Fibroblast of the aortic adventitia (primary cell): ENCODE results near the gene ATP4A. TPM values are rescaled to one million over a fixed set of nuclear protein-coding genes. Genes with fewer than 3 reads are reported as not detected.
A peak's percentile ranks its signal among the peaks of the same experiment; 100 is the strongest.

Experiments
- DNase-seq: peaks from one replicate; pipeline ENCODE4 v3.0.0-alpha.2; 2010; ENCODE audit warnings: low read depth
- H3K4me3 ChIP-seq: 2 replicates; pipeline ENCODE4 v1.5.1; 2011; ENCODE audit warnings: low read depth, mild to moderate bottlenecking, control low read depth, low read length, moderate library complexity
- total RNA-seq: library from RNA; depleted of rRNA; stranded (reverse); fragments of >200 nt; gene quantifications from 2 replicates; pipeline ENCODE4 v1.2.3, GENCODE V29; 2012; ENCODE audit warnings: low replicate concordance
- TF ChIP-seq, protein P1 (sequence below): IDR thresholded peaks from 2 replicates; pipeline ENCODE4 v1.5.1; 2011; ENCODE audit warnings: mild to moderate bottlenecking, low read length, control low read depth, inconsistent platforms; ENCODE audit not compliant: insufficient read depth

ATP4A gene
- total RNA-seq, 1 donor = not detected

DNA sequence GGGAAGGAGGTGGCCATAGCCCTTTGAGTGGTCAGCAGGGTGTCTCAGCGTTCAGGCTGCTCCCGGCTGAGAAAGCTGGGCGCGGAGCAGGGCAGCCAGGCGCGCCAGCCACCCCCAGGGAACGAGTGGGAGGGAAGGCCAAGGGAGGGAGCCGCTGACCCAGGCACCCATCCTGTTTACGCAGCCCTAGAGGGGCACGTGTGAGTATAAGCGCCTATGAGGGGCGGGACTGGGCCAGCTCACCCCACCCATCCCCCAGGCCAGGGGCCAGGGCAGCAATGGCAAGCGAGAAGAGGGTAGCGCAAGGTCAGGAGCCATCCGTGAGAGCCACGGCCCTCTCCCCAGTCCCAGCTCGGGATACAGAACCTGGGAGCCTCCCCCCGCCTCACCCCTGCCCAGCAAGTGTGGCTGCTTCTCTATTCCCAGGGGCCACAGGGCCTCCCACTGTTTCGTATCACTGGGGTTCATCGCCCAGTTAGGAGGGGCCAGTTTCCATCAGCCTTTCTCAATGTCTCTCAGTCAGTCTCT lies 49.1 kb downstream of the ATP4A start:
- H3K4me3 ChIP-seq = no peak overlapping the region
- TF ChIP-seq, protein P1, sequence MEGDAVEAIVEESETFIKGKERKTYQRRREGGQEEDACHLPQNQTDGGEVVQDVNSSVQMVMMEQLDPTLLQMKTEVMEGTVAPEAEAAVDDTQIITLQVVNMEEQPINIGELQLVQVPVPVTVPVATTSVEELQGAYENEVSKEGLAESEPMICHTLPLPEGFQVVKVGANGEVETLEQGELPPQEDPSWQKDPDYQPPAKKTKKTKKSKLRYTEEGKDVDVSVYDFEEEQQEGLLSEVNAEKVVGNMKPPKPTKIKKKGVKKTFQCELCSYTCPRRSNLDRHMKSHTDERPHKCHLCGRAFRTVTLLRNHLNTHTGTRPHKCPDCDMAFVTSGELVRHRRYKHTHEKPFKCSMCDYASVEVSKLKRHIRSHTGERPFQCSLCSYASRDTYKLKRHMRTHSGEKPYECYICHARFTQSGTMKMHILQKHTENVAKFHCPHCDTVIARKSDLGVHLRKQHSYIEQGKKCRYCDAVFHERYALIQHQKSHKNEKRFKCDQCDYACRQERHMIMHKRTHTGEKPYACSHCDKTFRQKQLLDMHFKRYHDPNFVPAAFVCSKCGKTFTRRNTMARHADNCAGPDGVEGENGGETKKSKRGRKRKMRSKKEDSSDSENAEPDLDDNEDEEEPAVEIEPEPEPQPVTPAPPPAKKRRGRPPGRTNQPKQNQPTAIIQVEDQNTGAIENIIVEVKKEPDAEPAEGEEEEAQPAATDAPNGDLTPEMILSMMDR = no peak
- DNase-seq = peak; percentile 49

DNA sequence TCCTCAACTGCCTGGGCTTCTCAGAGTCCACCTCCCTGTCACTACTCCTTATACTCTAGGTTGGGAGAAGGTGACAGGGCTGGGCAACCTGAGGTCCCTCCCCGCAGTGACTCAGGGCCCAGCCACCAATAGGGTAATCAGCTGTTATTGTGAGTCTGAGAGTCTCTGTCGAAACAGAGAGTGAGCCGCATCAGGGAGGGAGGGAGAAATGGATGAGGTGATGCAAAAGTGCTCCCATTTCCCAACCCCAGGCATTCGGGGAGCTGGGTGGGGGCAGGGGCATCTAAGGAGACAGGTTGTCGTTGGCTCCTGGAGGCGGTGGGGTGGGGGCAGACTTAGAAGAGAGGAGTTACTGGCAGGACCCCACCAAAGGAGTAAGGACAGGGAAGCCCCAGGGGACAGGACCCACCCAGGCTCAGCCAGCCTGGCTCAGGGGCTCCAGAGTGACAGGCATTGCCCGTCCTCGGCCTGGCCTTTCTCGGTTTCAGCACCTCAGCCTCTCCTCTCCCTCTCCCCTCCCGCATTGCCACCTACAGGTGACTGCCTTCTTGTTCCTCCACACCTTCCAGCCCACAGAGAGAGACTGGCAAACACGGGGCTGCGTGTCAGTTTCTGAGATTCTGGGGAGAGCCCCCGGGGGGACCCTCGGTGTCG lies 49.7 kb downstream of the ATP4A start, which contains the start of gene DMKN:
TSS of gene DMKN (minus strand) at position 22 of the 654 bp plus-strand sequence. CDS start 174 bp downstream, outside the sequence.
- DNase-seq = peak; percentile 59
- H3K4me3 ChIP-seq = no peak within 1 kb of the TSS
- TF ChIP-seq, protein P1 = no peak

DNA sequence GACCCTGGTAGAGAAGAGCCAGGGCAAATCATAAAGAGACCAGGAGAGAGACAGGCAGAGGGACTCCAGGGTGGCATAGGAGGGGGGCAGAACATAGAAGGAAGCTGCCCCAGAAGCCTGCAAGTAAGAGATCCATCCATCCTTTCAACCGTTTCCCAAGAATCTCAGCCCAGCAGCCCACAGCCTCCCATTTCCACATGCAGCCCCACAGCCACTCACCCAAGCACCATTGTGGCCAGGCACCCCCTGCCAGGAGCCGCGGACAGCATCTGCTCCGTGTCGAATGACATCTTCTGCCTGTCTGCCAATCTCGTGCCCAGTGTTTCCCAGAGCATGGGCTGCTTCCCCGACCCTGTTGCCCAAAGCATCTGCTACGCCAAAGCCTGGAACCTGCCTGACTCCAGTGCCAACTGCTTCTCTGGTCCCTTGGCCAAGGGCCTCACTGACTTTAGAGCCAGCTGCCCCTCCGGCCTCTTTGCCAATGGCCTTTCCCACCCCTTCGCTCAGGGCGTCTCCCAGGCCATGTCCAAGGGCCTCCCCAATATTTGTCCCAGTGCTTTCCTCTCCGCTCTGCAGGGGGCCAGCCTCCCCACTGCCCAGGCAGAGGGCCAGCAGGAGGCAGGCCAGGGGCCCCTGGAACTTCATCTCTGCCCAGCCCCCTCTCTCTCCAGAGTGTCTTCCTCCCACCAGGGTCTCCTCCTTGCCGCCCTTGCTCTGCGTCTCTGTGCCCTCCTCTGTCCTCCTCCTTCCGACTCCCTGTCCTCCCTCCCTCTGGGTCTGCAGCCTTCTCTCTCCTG lies 50.4 kb downstream of the ATP4A start:
- TF ChIP-seq, protein P1 = no peak
- no peak overlapping the region for H3K4me3 ChIP-seq
- DNase-seq = no peak

DNA sequence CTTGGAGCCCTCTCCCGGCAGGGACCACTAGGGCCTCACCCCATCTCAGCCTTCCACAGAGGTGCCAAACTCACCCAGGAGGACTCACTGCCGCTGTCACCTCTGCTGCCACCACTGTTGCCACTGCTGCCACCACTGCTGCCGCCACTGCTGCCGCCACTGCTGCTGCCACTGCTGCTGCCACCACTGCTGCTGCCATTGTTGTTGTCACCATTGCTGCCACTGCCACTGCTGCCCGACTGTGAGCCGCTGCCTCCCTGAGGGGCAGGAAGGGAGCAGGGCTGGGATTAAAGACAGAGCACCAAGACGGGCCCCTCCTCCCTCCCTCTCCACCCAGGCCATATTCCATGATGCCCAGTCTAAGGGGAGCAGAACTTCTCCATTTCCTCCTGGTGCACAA lies 52.1 kb downstream of the ATP4A start:
- no peak overlapping the region for H3K4me3 ChIP-seq
- TF ChIP-seq, protein P1 = no peak
- DNase-seq = no peak

DNA sequence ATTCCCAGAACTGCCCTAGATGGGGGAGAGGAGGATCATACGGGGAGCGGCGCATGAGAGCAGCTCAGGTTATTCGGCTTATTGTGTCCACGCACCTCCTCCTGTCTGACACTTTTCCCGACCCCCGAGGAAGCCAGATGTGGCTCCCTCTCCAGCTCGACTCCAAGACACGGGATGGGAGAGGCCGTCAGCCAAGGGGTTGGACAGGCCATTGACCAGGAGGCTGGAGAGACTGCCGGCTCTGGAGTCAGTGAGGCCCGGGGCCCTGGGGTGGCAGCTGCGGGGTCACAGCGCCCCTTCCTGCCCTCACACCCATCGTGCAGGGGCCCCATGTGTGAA lies 52.9 kb downstream of the ATP4A start:
- TF ChIP-seq, protein P1 = no peak

DNA sequence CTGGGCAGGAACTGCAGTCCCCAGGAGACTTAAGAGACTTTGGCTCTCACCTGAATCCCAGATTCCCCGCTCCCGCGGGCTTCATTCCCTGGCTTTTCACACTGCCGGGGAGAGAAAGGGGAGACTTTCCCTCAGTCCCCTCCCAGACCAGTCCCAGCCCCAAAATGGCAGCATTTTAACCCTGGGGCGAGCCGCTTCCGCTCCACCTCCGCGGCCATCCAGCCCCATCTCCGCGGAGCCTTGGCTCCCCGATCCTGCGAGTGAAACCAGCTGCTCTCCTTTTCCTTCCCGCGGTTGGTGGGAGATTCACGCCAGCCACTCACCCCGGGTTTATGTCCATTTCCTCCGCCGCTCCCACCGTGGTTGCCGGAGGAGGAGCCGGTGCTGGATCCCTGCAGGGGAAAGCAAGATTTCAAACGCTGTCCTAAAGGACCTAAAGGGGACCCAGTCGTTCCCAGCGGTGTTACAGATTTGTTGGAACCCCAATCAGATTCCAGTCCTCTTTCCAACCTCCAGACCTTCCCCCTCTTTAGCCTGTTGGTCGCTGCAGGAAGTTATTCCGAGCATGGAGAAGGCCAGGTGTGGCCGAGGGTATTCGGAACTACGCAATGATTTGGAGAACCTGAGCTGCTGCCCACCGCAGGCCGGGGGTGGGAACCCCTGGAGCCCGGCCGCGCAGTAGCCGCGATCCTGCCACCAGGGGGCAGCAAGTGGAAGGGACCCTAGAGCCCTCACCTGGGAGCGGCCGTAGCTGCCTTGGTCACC lies 53.4 kb downstream of the ATP4A start:
- TF ChIP-seq, protein P1 = peak; percentile 90
- DNase-seq = peak; percentile 38
- peak overlapping the region; percentile 48 for H3K4me3 ChIP-seq

More for the DNA sequence above, 52.9 kb downstream of the ATP4A start:
- no peak overlapping the region for H3K4me3 ChIP-seq
- DNase-seq = no peak
